Measurements from ENCODE around the gene PSG7.
"Not testable (repeated sequence)": the region's sequence is repeated elsewhere in the genome, so short reads cannot be mapped to it uniquely, and the experiment has no call there.

PSG7 gene

GRCh38 chr19:42937107-42937506 lies at the start of gene PSG7:
Gene PSG7, minus strand, starts transcription at chr19:42937207. Its CDS starts 131 bp downstream, at chr19:42937076.
- H3K4me3 ChIP-seq (ENCODE audit: low read depth, low read length); DNase-seq (ENCODE audit: low read depth, low spot score); POLR2A ChIA-PET; CTCF ChIA-PET: not testable (repeated sequence)

DNA sequence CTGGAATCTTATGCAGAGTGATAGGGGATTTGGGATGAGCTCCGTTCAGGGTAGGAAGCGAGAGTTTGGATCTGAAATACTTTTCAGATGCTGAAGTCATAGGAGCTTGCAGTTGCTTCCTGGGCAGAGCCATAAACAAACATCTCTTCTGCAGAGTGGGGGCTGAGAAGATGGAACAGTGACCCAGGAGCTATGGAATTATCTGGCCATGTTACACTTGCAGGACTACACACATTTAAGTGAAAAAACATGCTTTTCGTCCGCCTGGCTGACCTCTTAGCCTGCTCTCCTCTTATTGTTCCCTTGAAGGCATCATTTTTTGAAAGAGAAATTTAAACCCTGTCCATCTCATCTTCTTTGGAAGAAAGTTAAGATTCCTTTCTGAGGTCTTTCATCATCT lies 48.6 kb upstream of the PSG7 start:
- ChIA-PET POLR2A (no interaction called here), CTCF (interaction anchor here (1.1 kb wide), 1 partner anchor 20 kb away, joined by 3 read pairs; no protein-coding TSS in a partner anchor)
- TF ChIP-seq, protein P1, sequence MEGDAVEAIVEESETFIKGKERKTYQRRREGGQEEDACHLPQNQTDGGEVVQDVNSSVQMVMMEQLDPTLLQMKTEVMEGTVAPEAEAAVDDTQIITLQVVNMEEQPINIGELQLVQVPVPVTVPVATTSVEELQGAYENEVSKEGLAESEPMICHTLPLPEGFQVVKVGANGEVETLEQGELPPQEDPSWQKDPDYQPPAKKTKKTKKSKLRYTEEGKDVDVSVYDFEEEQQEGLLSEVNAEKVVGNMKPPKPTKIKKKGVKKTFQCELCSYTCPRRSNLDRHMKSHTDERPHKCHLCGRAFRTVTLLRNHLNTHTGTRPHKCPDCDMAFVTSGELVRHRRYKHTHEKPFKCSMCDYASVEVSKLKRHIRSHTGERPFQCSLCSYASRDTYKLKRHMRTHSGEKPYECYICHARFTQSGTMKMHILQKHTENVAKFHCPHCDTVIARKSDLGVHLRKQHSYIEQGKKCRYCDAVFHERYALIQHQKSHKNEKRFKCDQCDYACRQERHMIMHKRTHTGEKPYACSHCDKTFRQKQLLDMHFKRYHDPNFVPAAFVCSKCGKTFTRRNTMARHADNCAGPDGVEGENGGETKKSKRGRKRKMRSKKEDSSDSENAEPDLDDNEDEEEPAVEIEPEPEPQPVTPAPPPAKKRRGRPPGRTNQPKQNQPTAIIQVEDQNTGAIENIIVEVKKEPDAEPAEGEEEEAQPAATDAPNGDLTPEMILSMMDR (IDR thresholded peaks at IDR 0.05; ENCODE audit: insufficient read depth, low read length, missing control alignments), result no peak
- DNase-seq (ENCODE audit: low read depth, low spot score), result no peak
- no peak overlapping the region for H3K4me3 ChIP-seq (ENCODE audit: low read depth, low read length)

- H3K4me3 ChIP-seq (ENCODE audit: low read depth, low read length); POLR2A ChIA-PET; CTCF ChIA-PET; DNase-seq (ENCODE audit: low read depth, low spot score): not testable (repeated sequence)
Measured at GRCh38 chr19:42982111-42982510, 45.1 kb upstream of the PSG7 start.

- CTCF ChIA-PET; H3K4me3 ChIP-seq (ENCODE audit: low read depth, low read length); POLR2A ChIA-PET; DNase-seq (ENCODE audit: low read depth, low spot score): not testable (repeated sequence)
Measured at GRCh38 chr19:42971451-42971850, 34.4 kb upstream of the PSG7 start.

- H3K4me3 ChIP-seq (ENCODE audit: low read depth, low read length), result no peak overlapping the region
- peak; percentile 42 for DNase-seq (ENCODE audit: low read depth, low spot score)
- ChIA-PET POLR2A (interaction anchor here (0.8 kb wide), 1 partner anchor 56 kb away, joined by 3 read pairs; no protein-coding TSS in a partner anchor), CTCF (no interaction called here)
- TF ChIP-seq, protein P1 (IDR thresholded peaks at IDR 0.05; ENCODE audit: insufficient read depth, low read length, missing control alignments), result no peak
Measured at GRCh38 chr19:42965176-42965575, 28.2 kb upstream of the PSG7 start.

- H3K4me3 ChIP-seq (ENCODE audit: low read depth, low read length), result no peak overlapping the region
- no peak for DNase-seq (ENCODE audit: low read depth, low spot score)
- TF ChIP-seq, protein P1 (IDR thresholded peaks at IDR 0.05; ENCODE audit: insufficient read depth, low read length, missing control alignments), result no peak
- CTCF ChIA-PET, result no interaction called here
- POLR2A ChIA-PET, result no interaction called here
Measured at GRCh38 chr19:42961119-42961518, 24.1 kb upstream of the PSG7 start.

DNA sequence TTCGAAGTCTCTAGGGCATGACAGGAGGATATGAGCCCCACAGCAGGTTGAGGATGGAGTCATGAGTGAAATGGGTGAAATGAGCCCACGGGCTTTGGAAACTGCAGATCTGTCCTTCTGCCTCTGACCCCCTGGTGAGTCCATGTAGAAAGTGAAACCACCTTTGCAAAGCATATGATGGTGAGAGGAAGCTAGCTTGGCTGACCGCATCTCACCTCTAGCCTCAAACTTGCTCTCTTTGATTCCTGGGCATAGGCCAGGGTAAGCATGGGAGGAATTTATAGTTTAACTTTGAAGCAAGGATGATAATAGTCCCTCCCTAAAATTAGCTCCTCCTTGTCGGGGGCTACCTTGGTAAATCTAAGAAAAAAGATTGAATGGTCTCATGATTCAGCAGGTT lies 15.1 kb upstream of the PSG7 start:
- DNase-seq (ENCODE audit: low read depth, low spot score); POLR2A ChIA-PET: not testable (repeated sequence)

GRCh38 chr19:42951476-42951875 lies 14.5 kb upstream of the PSG7 start:
- DNase-seq (ENCODE audit: low read depth, low spot score); CTCF ChIA-PET; POLR2A ChIA-PET; H3K4me3 ChIP-seq (ENCODE audit: low read depth, low read length): not testable (repeated sequence)

More for the DNA sequence above, 15.1 kb upstream of the PSG7 start:
- CTCF ChIA-PET; H3K4me3 ChIP-seq (ENCODE audit: low read depth, low read length): not testable (repeated sequence)

- ChIA-PET CTCF (interaction anchor here (0.6 to 1.6 kb wide), 4 partner anchors 11 to 142 kb away, joined by 3 to 5 read pairs (median 3); no protein-coding TSS in a partner anchor), POLR2A (no interaction called here)
- H3K4me3 ChIP-seq (ENCODE audit: low read depth, low read length), result no peak overlapping the region
- TF ChIP-seq, protein P1 (IDR thresholded peaks at IDR 0.05; ENCODE audit: insufficient read depth, low read length, missing control alignments), result peak; percentile 27
- DNase-seq (ENCODE audit: low read depth, low spot score), result no peak
Measured at GRCh38 chr19:42942187-42942789, 5.3 kb upstream of the PSG7 start.

DNA sequence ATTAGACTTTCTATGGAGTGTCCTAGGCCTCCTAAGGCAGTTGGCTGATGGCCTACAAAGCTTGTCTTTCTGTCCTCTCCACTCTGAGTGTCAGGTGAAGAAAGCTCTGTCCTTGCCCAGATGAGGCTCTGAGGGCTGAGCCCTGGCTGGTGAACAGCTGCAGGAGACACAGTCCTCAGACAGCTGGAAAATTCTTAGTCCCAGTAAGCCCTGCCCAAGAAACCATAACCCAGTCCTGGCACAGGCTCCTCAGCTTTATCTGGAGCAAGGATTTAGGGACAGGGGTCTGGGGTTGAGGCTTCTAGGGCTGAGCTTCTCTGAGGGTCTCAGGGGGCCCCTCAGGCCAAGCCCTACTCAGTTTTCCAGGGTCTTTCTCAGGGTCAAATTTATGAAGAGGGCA lies 2.3 kb downstream of the PSG7 start:
- DNase-seq (ENCODE audit: low read depth, low spot score); H3K4me3 ChIP-seq (ENCODE audit: low read depth, low read length); POLR2A ChIA-PET: not testable (repeated sequence)
- CTCF ChIA-PET, result interaction anchor here (1.2 kb wide), 1 partner anchor 142 kb away, joined by 4 read pairs; no protein-coding TSS in a partner anchor

- DNase-seq (ENCODE audit: low read depth, low spot score); POLR2A ChIA-PET; H3K4me3 ChIP-seq (ENCODE audit: low read depth, low read length): not testable (repeated sequence)
- CTCF ChIA-PET, result interaction anchor here (1.2 kb wide), 2 partner anchors 11 to 142 kb away, joined by 3 to 4 read pairs; no protein-coding TSS in a partner anchor
Measured at GRCh38 chr19:42934183-42934582, 2.8 kb downstream of the PSG7 start.

- CTCF ChIA-PET, result interaction anchor here (1.2 kb wide), 2 partner anchors 10 to 141 kb away, joined by 3 to 4 read pairs; no protein-coding TSS in a partner anchor
- POLR2A ChIA-PET; H3K4me3 ChIP-seq (ENCODE audit: low read depth, low read length); DNase-seq (ENCODE audit: low read depth, low spot score): not testable (repeated sequence)
Measured at GRCh38 chr19:42933412-42933811, 3.6 kb downstream of the PSG7 start.

Data from AG04449 (cell line).